ENCODE data around the gene NISCH. TPM values are rescaled to one million over a fixed set of nuclear protein-coding genes. Genes with fewer than 3 reads are reported as not detected.

The NISCH gene
- 10 to 100 TPM; 86.5 to 90.2 TPM for total RNA-seq

DNA sequence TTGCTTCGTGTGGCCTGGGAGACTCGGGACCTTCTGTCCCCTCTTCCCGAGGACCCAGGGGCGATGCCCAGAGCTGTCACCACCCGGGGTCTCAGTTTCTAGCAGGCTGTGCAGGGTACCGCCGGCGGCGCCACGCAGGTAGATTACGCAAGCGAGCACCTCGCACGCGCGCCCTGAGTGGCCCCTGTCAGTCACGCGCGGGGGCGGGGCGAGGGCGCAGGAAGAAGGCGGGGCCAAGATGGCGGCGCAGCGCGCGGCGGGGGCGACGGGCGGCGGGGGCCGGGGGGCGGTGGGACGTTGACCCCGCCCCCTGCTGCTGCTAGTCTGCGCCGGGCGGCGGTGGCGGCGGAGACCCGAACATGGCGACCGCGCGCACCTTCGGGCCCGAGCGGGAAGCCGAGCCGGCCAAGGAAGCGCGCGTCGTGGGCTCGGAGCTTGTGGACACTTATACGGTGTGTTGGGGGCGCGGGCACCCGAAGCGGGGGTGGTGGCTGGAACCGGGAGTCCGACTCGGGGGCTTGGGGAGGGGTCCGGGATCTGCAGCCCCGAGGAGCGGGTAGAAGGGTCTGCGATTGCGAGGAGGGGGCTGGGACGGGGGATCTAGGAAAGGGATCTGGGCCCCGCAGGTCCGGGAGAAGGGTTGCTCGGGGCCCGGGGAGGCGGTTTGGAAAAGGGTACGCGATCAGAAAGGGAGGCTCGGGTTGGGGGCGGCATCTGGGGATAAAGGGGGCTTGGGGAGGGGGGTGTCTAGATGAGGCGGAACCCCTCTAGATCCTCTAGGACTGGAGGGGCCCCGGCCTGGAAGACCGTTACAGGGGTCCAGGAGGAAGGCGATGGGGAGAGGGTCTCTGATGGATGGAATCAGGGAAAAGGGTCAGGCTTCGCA, at the start of gene NISCH:
NISCH (plus strand) TSS at position 322 of the 886 bp plus-strand sequence; CDS start at position 360, 38 bp downstream.

DNA sequence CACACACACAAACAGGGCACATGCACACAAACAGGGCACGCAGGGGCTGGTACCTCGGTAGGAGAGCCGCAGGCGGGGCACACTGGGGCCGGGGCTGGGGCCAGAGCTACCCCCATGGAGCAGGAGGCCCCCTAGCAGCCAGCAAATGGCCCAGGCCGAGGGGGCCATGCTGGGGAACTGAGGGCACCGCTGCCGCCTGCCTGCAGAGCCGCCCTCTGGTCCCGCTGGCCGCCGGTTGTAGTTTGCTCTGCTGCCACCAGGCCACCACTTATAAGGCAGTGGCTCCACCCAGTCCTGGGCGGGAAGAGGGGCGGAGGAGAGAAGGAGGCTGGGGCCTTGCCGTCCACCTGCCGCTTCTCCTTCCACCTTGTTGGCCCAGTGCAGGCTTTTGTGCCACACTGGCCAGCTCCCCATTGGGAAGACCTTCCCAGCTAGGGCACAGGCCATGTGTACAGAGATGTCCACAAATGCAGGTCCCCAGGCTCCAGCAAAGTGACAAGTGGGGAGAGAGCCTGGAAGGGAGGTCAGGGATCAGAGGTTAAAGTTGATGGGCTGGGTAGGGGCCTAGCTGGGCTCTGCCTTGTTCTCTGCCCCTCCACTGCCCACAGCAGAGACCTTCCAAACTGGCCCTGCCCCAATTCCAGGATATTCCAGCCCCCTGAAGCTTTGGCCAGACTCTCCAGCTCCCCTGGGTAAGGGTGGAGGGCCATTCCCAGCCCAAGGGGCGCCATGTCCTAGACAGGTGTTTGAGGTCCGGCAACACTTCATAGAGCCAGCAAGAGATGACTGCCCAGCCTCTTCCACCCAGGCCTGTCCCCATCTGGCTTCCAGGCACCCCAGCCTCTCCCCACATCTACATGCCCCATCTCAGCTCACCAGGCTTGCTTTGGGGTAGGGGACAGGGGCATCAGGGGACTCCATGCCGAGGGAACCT, 10.3 kb upstream of the NISCH start, which contains the start of gene SEMA3G:
SEMA3G (minus strand) TSS at position 244 of the 934 bp plus-strand sequence; CDS start at position 168, 76 bp downstream.

DNA sequence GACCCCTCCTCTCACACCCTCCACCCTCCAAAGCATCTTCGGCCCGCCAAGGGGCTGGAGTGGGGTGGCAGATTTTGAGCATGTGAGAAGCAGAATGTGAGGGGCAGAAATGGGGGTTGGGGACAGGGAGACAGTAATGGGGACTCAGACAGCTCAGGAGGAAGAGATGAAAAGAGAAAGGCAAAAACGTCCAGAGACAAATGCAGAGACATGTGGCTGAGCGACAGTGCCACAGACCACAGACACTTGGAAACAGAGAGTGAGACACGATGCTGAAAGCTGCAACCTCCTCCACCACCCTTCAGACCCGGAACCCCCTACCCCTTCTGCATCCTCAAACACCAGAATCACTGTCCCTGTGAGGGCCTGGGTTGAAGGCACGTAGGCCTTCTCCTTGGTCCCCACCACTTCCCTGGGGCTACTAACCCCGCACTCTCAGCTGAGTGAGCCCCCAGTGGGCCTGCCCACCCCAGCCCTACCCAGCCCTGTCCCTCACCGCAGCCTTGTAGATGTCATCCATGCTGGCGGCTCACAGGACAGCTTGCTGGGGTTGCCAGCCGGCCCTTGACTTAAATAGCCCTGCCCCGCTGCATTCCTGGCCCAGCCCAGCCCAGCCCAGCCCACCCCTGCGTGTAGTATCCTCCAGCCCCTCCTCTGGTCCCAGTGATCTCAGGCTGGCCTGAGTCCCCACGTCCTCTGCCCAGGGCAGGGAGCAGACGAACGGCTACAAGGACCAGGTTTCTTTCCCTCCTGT, 1.7 kb upstream of the NISCH start, which contains the start of gene TNNC1:
TNNC1 (minus strand) TSS at position 546 of the 754 bp plus-strand sequence; CDS start at position 520, 26 bp downstream.

DNA sequence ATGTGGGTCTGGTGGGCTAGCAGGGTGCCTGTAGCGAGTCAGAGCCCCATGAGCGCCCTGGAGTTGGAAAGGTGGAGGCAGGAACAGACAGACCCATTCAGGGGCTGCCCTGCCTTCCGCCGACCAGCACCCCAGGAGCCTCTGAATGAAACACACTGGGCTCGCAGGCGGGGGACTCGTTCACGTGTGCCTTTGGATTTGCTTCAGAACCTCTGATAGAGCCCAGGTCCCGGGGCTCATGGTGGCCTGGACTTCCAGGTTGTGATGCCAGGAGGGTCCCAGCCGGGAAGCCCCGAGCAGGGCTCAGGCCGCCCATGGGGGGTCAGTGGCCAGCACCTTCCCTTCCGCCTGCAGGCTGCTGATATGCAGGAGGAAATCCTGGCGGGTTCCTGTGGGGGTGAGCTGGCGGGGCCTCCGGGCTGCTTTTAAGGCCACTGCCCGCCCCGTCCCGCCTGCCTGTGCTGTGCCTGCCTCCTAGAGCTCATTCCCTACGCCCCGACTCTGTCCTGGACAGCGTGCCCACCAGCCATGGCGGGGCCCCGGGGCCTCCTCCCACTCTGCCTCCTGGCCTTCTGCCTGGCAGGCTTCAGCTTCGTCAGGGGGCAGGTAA, 39.6 kb downstream of the NISCH start, which contains the start of gene STAB1:
STAB1 (plus strand) TSS at position 453 of the 610 bp plus-strand sequence; CDS start at position 529, 76 bp downstream.

GRCh38 chr3:52533623-52534280, 78.3 kb downstream of the NISCH start, which contains the start of gene NT5DC2:
Gene NT5DC2 (minus strand): TSS chr3:52533857. CDS start chr3:52533737, 120 bp downstream.

GRCh38 chr3:52536369-52537164, 81.2 kb downstream of the NISCH start, which contains the start of gene UQCC5:
Gene UQCC5 (plus strand): TSS chr3:52536605. CDS start chr3:52536756, 151 bp downstream.

Other genes with a start within 250 kb of the NISCH start
- gene TLR9, start 230.0 kb upstream of the NISCH start, total RNA-seq, result under 1 TPM; 0.14 to 0.45 TPM
- 100 to 1,000 TPM; 116 to 131 TPM for gene TWF2, start 216.4 kb upstream of the NISCH start, total RNA-seq
- 100 to 1,000 TPM; 104 to 109 TPM for gene PPM1M, start 209.8 kb upstream of the NISCH start, total RNA-seq
- gene WDR82, start 177.0 kb upstream of the NISCH start, total RNA-seq, result 100 to 1,000 TPM; 139 to 141 TPM
- 10 to 100 TPM; 35.3 TPM for gene GLYCTK, start 167.8 kb upstream of the NISCH start, total RNA-seq
- 10 to 100 TPM; 26.3 to 27.1 TPM for gene DNAH1, start 139.3 kb upstream of the NISCH start, total RNA-seq
- gene BAP1, start 45.6 kb upstream of the NISCH start, total RNA-seq, result 10 to 100 TPM; 87.8 to 90.6 TPM
- gene PHF7, start 44.9 kb upstream of the NISCH start, total RNA-seq, result 10 to 100 TPM; 17.1 to 19.7 TPM
- not detected for gene SEMA3G, start 10.5 kb upstream of the NISCH start, total RNA-seq
- gene TNNC1, start 1.6 kb upstream of the NISCH start, total RNA-seq, result 1 to 10 TPM; 1.9 to 2.1 TPM
- not detected for gene STAB1, start 39.7 kb downstream of the NISCH start, total RNA-seq
- gene NT5DC2, start 78.3 kb downstream of the NISCH start, total RNA-seq, result 10 to 100 TPM; 23.6 to 27.3 TPM
- 1 to 10 TPM; 9.2 to 9.6 TPM for gene UQCC5, start 81.0 kb downstream of the NISCH start, total RNA-seq
- 10 to 100 TPM; 81.3 to 81.5 TPM for gene PBRM1, start 230.3 kb downstream of the NISCH start, total RNA-seq
- 10 to 100 TPM; 71.3 to 72.0 TPM for gene GNL3, start 230.4 kb downstream of the NISCH start, total RNA-seq